Activated T-helper 1 cell treated with anti-CD3 and anti-CD28 coated beads, Interleukin-12 subunit alpha, Interleukin-12 subunit beta, Interleukin-2, Interleukin-4 antibody, amounts not matched to agents 30 ng/mL and 10 ng/mL and 1 ng/mL, durations not matched to agents 14 hours and 24 hours and 36 hours (primary cell): ENCODE data around the gene HHAT. TPM values are rescaled to one million over a fixed set of nuclear protein-coding genes. Genes with fewer than 3 reads are reported as not detected.
"Not testable (repeated sequence)": the region's sequence is repeated elsewhere in the genome, so short reads cannot be mapped to it uniquely, and the experiment has no call there.

Experiments
- DNase-seq: peaks from one replicate; pipeline ENCODE4 v3.0.0; 2021; ENCODE audit warnings: low spot score
- H3K27ac Mint-ChIP-seq: one replicate; pipeline ENCODE4 v1.8.0; 2021; ENCODE audit warnings: mild to moderate bottlenecking, mixed read lengths
- H3K27me3 Mint-ChIP-seq: one replicate; pipeline ENCODE4 v1.8.0; 2022; ENCODE audit warnings: mild to moderate bottlenecking, moderate library complexity, mixed read lengths; ENCODE audit not compliant: insufficient read depth
- H3K36me3 Mint-ChIP-seq: one replicate; pipeline ENCODE4 v1.8.0; 2021; ENCODE audit warnings: low read depth, mixed read lengths
- H3K4me1 Mint-ChIP-seq: one replicate; pipeline ENCODE4 v1.8.0; 2021; ENCODE audit warnings: low read depth, mixed read lengths
- H3K4me3 Mint-ChIP-seq: one replicate; pipeline ENCODE4 v1.8.0; 2021; ENCODE audit warnings: mild to moderate bottlenecking, moderate library complexity, mixed read lengths
- H3K9me3 Mint-ChIP-seq: one replicate; pipeline ENCODE4 v1.8.0; 2021; ENCODE audit warnings: mixed read lengths
- intact Hi-C: fragments of 100-400 bp; cut with micrococcal nuclease; formaldehyde crosslinking; loops from one replicate; pipeline ENCODE4 v1.15.1; 2024
- total RNA-seq: library from RNA; stranded (reverse); gene quantifications from 2 replicates; pipeline ENCODE4 v1.2.3, GENCODE V29; 2022

Gene HHAT
- total RNA-seq, 1 donor from 2014 or later: 0.67 TPM

DNA sequence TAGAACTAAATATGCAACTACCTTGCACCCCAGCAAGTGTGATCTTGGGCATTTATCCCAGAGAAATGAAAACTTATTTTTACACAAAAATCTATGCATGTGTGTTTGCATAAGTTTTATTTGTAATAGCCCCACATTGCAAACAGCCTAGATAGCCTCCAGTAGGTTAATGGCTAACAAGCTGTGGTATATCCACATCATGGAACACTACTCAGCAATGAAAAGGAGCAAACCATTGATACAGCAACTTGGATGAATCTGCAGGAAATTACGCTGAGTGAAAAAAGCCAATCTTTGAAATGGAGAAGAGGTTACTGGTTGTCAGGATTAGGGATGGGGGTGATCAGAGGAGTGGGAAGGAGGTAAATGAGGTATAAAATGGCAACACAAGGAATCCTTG is 67.8 kb downstream of the HHAT start:
- intact Hi-C loops: no loop called here
- Mint-ChIP-seq H3K36me3 (no peaks in the 10 kb centered on the region), H3K4me1 (peaks cover 41% of the 10 kb centered on the region)

DNA sequence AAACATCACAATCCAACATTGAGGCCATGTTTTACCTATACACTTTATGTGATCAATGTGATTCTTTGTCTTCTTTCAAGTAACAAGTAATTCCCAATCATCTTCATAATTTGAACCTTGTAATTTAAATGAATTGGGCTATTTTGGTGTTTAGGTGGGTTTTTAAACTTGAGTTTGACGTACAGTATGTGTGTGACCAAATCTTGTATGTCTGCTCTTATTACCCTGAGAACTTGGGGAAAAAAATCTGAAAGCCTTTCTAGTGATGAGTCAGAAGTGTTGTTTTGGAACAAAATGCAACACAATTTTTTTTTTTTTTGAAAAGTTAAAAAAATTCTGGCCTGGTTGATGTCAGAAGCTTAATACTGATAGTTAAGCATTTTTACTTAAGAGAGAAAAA is 68.5 kb downstream of the HHAT start:
- peaks cover 41% of the 10 kb centered on the region for H3K4me1 Mint-ChIP-seq
- no peak for DNase-seq
- H3K9me3 Mint-ChIP-seq: peaks cover 4% of the 10 kb centered on the region
- peak overlapping the region; percentile 34 for H3K27ac Mint-ChIP-seq
- H3K27me3 Mint-ChIP-seq: peaks cover 7% of the 10 kb centered on the region
- H3K4me3 Mint-ChIP-seq: no peak overlapping the region
- intact Hi-C loops: no loop called here
- H3K36me3 Mint-ChIP-seq: no peaks in the 10 kb centered on the region

More for the DNA sequence above, 67.8 kb downstream of the HHAT start:
- Mint-ChIP-seq H3K9me3 (peaks cover 4% of the 10 kb centered on the region), H3K27ac (peak overlapping the region; percentile 36), H3K27me3 (peaks cover 10% of the 10 kb centered on the region), H3K4me3 (no peak overlapping the region)
- DNase-seq: no peak

DNA sequence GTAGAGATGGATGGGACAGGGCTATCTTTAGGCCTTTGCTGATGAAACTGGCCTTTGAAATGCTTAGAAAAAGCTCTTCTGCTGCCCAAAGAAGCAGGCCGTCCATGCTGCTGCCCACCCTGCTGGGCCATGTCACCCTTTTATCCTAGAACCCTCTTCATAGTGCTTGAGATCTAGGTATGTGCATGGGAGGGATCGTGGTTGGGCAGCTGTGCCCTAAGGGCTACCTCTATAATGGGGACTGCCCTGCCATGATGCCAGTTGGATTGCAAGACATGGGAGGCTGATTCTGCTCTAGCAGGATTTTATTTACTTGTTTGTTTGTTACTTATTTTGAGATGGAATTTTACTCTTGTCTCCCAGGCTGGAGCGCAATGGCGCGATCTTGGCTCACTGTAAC is 69.0 kb downstream of the HHAT start:
- H3K27ac Mint-ChIP-seq: no peak overlapping the region
- no peaks in the 10 kb centered on the region for H3K36me3 Mint-ChIP-seq
- peaks cover 41% of the 10 kb centered on the region for H3K4me1 Mint-ChIP-seq
- peaks cover 7% of the 10 kb centered on the region for H3K27me3 Mint-ChIP-seq
- DNase-seq: no peak
- intact Hi-C loops: loop anchor here (2.0 kb wide), 1 partner anchor 57 kb away; no protein-coding TSS in a partner anchor
- no peak overlapping the region for H3K4me3 Mint-ChIP-seq
- H3K9me3 Mint-ChIP-seq: peaks cover 4% of the 10 kb centered on the region

DNA sequence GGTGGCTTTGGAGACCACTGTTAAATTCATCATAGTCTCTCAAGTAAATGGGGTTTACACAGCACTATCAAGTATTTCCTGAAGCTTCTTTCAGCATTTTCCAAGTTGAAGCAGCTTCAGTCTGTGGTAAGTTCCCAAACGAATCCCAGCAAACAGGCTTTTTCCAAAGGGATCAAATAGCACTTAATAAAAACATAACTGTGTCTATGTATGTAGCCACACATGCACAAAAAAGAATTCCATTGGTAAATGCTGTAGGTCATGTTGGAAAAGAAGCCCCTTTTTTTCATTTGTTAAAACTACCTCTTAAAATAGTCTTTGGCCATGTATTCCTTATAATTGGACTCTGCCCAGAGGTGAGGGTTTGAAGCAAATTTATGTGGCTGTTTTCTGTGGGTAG is 69.8 kb downstream of the HHAT start:
- Mint-ChIP-seq H3K4me1 (peaks cover 41% of the 10 kb centered on the region), H3K27me3 (peaks cover 4% of the 10 kb centered on the region), H3K27ac (no peak overlapping the region), H3K9me3 (peaks cover 4% of the 10 kb centered on the region), H3K4me3 (no peak overlapping the region), H3K36me3 (no peaks in the 10 kb centered on the region)
- DNase-seq: no peak
- intact Hi-C loops: loop anchor here (2.0 kb wide), 1 partner anchor 58 kb away; no protein-coding TSS in a partner anchor

DNA sequence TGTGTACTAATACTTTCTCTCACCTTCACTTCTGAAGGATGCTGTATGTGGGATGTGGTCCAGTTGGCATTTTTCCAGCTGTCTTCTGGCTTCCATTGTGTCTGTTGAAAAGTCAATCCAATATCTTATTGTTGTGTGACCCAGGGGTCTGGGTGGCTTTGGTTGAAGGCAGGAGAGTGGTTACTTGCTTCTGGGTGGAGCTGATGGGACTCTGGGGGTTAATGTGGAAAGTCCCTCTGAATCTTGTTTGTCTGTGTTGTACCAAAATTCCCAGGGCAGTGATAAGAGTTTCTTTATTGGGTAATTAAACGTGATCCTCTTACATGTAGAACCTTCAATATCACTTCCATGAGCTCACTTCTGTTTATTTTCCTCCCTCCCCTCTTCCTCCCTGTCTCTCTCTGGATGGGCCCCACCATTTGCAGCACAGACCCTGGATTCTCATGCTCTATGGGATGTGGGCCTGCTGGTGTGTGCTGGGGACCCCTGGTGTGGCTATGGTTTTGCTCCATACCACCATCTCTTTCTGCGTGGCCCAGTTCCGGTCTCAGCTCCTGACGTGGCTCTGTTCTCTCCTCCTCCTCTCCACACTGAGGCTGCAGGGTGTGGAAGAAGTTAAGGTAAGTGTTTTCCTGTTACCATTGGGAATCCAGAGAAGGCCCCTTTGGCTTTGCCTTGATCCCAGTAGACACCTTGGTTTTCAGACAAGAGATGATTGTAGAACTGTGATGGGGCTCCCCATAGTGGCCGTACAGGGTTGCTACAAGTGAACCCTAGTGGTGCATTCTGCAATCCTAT is 71.5 kb downstream of the HHAT start:
- Mint-ChIP-seq H3K4me1 (peaks cover 41% of the 10 kb centered on the region), H3K36me3 (no peaks in the 10 kb centered on the region), H3K4me3 (peak overlapping the region; percentile 34), H3K9me3 (peaks cover 4% of the 10 kb centered on the region), H3K27me3 (peaks cover 6% of the 10 kb centered on the region), H3K27ac (peak overlapping the region; percentile 63)
- DNase-seq: peak; percentile 20
- intact Hi-C loops: loop anchor here (1.0 to 10.0 kb wide), 6 partner anchors 26 to 539 kb away; partner anchors contain the start of gene SERTAD4

DNA sequence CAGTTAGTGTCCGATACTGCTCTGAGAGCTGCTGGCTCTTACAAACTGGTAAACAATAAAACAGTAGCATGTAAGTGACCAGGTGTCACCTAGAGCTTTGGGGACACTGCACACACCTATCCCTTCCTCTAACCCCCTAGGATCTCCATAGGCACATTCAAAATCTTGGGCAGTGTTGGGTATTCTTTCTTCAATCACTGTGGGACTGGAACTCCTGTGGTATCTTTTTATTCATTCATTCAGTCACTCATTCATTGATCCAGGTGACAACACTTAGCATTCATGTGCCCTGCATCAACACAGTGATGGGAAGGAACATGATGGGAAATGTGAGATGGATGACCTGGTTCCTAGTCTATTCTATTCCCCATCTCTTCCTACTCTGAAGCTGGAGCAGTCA is 73.9 kb downstream of the HHAT start:
- Mint-ChIP-seq H3K4me1 (peaks cover 29% of the 10 kb centered on the region), H3K27me3 (peaks cover 10% of the 10 kb centered on the region), H3K27ac (no peak overlapping the region), H3K9me3 (no peaks in the 10 kb centered on the region), H3K4me3 (no peak overlapping the region), H3K36me3 (no peaks in the 10 kb centered on the region)
- DNase-seq: no peak
- intact Hi-C loops: loop anchor here (10.0 kb wide), 1 partner anchor 168 kb away; the partner anchor contains the start of gene SERTAD4

DNA sequence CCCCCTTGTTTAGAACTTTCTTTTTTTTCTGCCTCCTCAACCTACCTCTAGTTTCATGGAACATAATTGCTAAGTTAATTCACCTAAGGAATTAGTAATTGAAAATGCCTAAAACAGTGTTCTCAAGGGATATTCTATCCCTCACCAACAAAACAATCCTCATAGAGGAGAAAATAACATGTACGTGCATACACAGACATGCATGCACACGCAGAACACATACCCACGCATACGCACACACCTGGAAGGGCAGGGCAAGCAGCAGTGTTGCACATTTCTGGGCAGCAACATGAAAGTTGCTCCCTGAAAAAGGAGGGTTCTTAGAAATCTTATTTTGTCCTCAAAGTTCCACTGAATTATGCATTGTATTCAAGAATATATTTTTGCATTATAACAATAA is 76.6 kb downstream of the HHAT start:
- Mint-ChIP-seq H3K27ac (no peak overlapping the region), H3K9me3 (no peaks in the 10 kb centered on the region), H3K4me1 (peaks cover 4% of the 10 kb centered on the region), H3K4me3 (no peak overlapping the region), H3K27me3 (peaks cover 9% of the 10 kb centered on the region), H3K36me3 (no peaks in the 10 kb centered on the region)
- intact Hi-C loops: loop anchor here (10.0 kb wide), 1 partner anchor 171 kb away; the partner anchor contains the start of gene SERTAD4
- no peak for DNase-seq

DNA sequence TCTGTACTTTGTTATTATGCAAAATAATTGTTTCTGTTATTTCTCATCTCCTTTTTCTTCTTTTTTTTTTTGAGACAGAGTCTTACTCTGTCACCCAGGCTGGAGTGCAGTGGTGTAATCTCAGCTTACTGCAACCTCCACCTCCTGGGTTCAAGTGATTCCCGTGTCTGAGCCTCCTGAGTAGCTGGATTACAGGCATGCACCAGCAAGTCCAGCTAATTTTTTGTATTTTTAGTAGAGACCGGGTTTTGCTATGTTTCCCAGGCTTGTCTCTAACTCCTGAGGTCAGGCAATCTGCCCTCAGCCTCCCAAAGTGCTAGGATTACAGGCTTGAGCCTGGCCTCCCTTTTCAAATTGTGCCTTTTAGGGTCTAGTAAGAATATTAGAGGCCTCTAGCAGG is 77.6 kb downstream of the HHAT start:
- not testable (repeated sequence) for H3K9me3 Mint-ChIP-seq, H3K4me1 Mint-ChIP-seq, H3K27ac Mint-ChIP-seq, H3K27me3 Mint-ChIP-seq, H3K4me3 Mint-ChIP-seq, H3K36me3 Mint-ChIP-seq, DNase-seq
- intact Hi-C loops: loop anchor here (2.0 to 10.0 kb wide), 2 partner anchors 40 to 172 kb away; partner anchors contain the start of gene SERTAD4

DNA sequence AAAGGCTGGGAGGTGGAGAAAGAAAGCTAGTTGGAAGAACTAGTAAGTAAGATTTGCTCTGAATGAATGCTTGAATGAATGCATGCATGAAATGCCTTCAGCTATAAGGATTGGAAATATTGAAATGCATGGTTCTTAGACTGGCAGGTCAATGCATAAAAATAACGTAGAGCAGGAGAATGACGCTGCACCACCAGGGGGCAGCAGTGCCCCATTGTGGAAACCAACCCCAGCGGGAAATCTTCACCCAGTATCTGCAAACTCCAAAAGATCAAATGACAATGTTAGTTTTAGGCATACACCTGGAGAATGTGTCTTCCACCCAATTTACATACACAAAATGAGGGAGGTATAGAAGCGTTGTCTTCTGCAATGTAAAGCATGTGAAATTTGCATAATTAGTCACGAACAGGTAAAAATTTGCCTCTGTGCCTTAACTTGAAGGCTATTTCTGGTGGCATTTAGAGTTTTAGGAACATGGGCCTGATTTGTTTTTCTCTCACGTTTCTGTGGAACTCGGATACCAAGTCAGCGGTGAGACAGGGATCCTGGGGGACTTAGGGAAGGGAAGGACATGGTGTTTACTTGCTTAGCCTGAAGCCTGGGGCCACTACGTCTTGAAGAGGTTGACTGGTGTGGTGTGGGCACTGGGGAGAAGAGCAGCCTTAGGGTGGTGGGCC is 78.6 kb downstream of the HHAT start:
- Mint-ChIP-seq H3K9me3 (no peaks in the 10 kb centered on the region), H3K4me3 (no peak overlapping the region)

DNA sequence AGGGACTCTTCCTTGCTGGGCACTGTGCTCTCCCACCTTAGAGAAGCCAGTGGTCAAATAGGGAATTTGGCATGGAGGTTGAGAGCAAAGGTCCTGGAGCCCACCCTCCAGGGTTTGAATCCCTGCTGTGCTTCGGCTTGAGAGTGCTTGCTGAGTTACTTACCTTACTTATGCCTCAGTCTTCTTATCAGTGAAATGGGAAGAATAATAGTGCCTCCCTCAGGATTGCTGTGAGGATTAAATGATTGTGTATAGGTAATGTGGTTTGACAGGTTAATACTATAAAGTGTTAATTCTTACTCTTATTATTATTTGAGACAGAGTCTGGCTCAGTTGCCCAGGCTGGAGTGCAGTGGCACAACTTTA is 79.2 kb downstream of the HHAT start:
- Mint-ChIP-seq H3K4me1 (no peaks in the 10 kb centered on the region), H3K36me3 (no peaks in the 10 kb centered on the region), H3K4me3 (no peak overlapping the region), H3K9me3 (no peaks in the 10 kb centered on the region), H3K27ac (no peak overlapping the region), H3K27me3 (peaks cover 6% of the 10 kb centered on the region)
- no peak for DNase-seq
- intact Hi-C loops: loop anchor here (1.0 to 10.0 kb wide), 5 partner anchors 39 to 1106 kb away; partner anchors contain the start of gene SERTAD4

More for the DNA sequence above, 78.6 kb downstream of the HHAT start:
- H3K27ac Mint-ChIP-seq: no peak overlapping the region
- peaks cover 6% of the 10 kb centered on the region for H3K27me3 Mint-ChIP-seq
- DNase-seq: peak; percentile 49
- intact Hi-C loops: loop anchor here (1.0 to 10.0 kb wide), 5 partner anchors 39 to 1107 kb away; partner anchors contain the start of gene SERTAD4
- no peaks in the 10 kb centered on the region for H3K36me3 Mint-ChIP-seq
- no peaks in the 10 kb centered on the region for H3K4me1 Mint-ChIP-seq

DNA sequence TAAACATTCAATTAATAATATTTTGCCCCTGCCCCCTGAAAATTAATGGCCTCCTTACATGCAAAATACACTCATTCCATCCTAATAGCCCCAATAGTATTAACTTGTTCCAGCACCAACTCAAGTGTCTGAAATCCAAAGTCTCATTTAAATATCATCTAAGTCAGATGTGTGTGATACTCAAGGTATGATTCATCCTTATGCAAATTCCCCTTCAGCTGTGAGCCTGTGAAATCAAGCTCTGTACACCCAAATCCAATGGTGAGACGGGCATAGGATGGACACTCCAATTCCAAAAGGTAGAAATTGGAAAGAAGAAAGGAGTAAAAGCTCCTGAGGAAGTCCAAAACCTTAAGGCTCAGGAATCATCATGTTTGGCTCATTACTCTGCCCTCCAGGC is 83.5 kb downstream of the HHAT start:
- Mint-ChIP-seq H3K4me3 (no peak overlapping the region), H3K36me3 (no peaks in the 10 kb centered on the region)
- intact Hi-C loops: no loop called here

DNA sequence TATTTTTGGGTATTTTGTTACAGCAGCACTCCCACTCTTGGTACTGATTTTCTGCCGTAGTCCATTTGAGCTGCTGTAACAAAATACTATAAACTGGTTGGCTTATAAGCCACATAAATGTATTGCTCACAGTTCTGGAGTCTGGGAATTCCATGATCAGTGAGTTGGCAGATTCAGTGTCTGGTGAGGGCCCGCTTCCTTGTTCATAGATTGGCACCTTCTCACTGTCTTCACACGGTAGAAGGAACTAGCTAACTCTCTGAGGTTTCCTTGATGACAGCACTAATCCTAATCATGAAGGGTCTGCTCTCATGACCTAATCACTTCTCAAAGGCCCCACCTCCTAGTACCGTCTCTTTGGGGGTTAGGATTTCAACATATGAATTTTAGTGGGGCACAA is 85.2 kb downstream of the HHAT start:
- Mint-ChIP-seq H3K9me3 (no peaks in the 10 kb centered on the region), H3K36me3 (no peaks in the 10 kb centered on the region), H3K27ac (no peak overlapping the region), H3K4me1 (no peaks in the 10 kb centered on the region), H3K4me3 (no peak overlapping the region), H3K27me3 (peaks cover 2% of the 10 kb centered on the region)
- intact Hi-C loops: no loop called here
- no peak for DNase-seq

More for the DNA sequence above, 83.5 kb downstream of the HHAT start:
- Mint-ChIP-seq H3K9me3 (no peaks in the 10 kb centered on the region), H3K4me1 (no peaks in the 10 kb centered on the region), H3K27ac (no peak overlapping the region), H3K27me3 (peaks cover 2% of the 10 kb centered on the region)
- DNase-seq: no peak
